ENCODE data around the gene CCNJ.
"Not testable (repeated sequence)": the region's sequence is repeated elsewhere in the genome, so short reads cannot be mapped to it uniquely, and the experiment has no call there.

The CCNJ gene

GRCh38 chr10:96043033-96043892 lies at the start of gene CCNJ:
Gene CCNJ (plus strand): TSS chr10:96043583. CDS start chr10:96044394, 811 bp downstream.
- DNase-seq (ENCODE audit: low spot score): peak; percentile 86

DNA sequence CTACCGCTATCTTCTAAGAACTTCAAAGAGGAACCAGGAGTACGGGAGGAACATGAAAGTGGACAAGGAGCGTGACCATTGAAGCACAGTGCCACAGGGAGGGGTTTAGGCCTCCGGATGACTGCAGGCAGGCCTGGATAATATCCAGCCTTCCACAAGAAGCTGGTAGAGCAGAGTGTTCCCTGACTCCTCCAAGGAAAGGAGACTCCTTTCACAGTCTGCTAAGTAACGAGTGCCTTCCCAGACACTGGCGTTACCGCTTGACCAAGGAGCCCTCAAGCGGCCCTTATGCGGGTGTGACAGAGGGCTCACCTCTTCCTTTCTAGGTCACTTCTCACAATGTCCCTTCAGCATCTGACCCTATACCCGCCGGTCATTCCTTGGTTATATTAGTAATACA lies 49.0 kb upstream of the CCNJ start:
- not testable (repeated sequence) for DNase-seq (ENCODE audit: low spot score)

GRCh38 chr10:95998255-95998784 lies 45.1 kb upstream of the CCNJ start:
- DNase-seq (ENCODE audit: low spot score): no peak

DNA sequence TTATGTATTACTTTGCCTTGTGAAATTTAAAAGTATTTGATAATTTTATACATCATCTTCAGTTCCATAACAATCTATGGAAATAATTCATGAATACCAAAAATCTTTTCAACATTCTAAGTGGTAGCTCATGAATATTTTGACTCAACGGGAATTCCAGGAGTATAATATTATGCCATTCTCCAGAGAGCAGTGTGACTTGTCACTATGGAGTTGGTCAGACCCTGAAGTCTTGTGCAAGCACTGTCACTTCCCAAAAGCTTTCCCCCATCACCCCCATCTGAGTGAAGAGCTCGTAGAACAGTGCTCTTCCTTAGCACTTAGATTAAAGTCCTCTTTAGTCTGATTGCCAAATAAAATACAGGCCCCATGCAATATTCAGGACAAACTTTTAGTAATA lies 29.4 kb upstream of the CCNJ start:
- DNase-seq (ENCODE audit: low spot score): no peak

DNA sequence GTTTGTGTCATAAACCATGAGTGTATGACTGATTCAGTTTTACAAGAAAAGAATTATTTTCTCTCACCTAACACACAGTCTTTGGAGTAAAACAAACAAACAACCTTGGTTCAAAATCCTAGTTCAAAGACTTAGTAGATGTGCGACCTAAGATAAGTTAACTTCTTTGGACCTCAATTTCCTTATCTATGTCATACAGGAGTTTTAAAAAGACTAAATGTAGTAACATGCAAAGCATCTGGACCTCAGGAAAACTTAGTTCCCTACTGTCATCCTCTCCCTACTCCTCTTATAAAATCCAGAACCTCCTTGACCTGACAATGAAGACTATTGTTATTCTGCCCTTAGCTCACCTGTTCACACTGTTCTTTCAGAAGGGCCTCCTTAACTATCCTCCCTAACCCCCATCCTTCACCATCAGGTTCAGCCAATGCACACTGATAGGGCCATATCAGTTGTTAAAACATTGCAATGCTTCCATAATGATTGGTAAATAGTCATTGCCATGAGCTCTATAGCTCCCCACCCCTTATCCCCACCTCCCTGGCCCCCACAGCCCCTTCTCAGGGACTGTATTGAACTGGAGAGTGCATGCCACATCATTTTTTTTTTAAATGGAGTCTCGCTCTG lies 28.8 kb upstream of the CCNJ start:
- no peak for DNase-seq (ENCODE audit: low spot score)

- DNase-seq (ENCODE audit: low spot score): peak; percentile 74
These were observed 26.1 kb upstream of the CCNJ start for GRCh38 chr10:96017191-96017687.

DNA sequence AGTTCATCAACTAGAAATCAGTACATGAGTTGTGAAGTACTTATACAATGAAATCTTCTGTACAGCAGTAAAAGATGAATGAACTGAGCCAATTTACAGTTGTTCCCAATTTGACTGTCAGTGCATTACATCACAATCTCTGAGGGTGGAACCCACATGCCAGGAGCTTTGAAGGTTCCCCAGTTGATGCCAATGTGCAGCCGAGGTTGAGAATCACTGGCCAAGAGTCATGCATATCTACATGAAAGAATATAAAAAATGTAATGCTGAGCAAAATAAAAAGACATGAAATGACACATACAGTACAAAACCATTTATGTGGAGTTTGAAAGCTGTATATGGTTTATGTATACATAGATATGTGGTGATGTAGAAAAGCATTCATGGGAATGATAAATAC lies 22.1 kb upstream of the CCNJ start:
- DNase-seq (ENCODE audit: low spot score): no peak

DNA sequence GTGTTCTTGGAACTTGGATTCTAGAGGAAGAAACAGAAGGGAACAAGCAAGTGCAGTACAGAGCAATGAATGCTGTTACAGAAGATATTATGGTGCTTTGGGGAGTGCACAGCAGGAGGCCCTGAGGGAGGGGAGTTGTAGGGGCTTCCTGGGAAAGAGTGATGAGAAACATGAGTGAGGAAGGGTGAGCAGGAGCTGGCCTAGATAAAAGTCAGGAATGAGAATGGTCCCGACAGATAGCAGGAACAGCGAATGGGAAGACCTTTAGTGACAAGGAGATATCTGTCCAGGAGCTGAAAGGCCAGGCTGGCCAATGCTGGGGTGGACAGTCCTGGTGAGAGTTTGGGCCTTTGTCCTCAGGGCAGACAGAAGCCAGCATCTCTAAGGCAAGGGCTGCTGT lies 20.6 kb upstream of the CCNJ start:
- DNase-seq (ENCODE audit: low spot score): no peak

DNA sequence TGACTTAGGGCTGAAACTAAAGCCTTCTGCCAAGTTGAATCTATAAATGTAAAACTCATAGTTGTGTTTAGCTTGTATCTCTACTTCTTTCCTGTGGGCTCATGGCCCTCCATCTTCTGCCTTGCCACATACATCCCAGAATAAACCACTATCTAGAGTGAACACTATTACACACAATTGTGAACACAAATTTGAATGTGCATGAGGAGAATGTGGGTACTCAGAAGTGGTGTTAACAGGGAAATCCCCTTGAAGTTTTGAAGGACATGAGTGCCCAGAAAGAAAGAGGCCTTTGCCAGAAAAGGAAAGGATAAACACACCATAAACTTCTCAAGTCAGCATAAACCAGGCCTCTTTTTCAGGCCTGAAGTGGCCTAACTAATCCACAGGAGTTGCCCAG lies 20.2 kb upstream of the CCNJ start:
- DNase-seq (ENCODE audit: low spot score): no peak

DNA sequence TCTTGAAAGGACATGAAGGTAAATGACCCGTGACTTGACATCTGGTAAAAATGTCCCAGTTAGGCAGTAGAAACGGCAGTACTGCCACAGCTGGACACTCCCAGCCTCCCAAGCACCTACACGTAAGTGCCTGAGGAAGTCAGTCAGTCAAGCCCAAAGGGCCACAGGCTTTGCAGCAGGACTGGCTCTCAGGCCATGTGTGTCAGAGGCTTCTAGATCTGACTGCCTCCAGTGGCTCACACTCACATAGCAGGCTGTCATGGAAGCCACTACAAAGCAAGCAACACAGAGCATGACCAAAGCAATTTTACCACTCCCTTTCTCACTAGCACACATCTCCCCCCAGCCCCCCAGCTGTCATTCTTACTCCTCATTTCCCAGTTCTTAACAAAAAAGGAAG lies 17.8 kb upstream of the CCNJ start:
- peak; percentile 29 for DNase-seq (ENCODE audit: low spot score)

- no peak for DNase-seq (ENCODE audit: low spot score)
These were observed 8.8 kb upstream of the CCNJ start for GRCh38 chr10:96034625-96035024.

DNA sequence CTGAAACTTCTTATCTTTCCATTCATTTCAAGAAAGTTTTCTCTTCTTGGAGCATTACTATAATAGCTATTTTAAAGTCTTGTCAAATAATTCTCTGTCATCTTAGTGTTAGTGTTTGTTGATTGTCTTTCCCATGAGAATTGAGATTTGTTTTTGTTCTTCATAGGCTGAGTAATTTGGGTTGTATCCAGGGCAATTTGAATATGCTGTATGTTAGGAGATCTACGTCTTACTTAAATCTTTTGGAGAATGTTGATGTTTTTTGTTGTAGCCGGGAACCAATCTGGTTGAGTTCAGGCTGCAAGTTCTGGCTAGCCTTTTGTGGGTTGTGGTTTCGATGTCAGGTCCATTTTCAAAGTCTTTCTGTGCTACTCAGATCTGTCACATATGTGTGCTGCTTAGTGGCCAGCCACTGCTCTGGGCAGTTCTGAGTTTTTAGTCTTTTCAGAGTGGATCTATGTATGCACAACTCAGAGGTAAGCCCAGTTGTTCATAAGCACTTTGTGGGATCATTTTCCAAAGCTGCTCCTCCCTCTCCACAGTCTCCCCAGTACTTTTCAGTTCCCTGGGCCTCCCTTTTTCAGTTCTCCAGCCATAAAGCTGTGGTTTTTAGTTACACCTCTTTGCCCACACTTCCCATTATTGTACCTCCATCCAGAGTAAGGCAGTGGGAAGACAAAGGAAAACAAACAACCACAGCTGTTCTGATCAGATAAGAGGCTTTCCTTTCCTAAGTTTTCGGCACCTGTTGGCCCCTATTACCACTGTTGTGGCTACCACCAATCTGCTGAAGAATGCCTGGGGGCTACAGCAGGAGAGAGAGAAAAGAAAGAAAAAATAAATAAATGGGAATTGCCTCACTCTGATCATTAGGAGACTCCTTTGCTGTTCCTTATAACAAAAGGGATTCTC lies 4.7 kb upstream of the CCNJ start:
- DNase-seq (ENCODE audit: low spot score): peak; percentile 43

DNA sequence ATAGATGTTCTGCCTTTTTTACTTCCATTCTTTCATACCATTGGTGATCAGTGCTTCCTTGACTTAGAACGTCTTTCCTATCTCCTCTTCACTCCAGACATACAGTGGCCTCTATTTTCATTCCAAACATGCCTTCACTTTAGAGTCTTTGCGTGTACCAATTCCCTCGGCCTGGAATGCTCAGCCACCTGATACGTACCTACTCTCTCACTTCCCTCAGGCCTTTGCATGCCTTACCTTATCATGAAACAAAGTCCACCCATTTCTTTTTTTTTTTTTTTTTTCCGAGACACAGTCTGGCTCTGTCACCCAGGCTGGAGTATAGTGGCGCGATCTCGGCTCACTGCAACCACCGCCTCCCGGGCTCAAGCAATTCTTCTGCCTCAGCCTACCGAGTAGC lies 2.2 kb upstream of the CCNJ start:
- no peak for DNase-seq (ENCODE audit: low spot score)

DNA sequence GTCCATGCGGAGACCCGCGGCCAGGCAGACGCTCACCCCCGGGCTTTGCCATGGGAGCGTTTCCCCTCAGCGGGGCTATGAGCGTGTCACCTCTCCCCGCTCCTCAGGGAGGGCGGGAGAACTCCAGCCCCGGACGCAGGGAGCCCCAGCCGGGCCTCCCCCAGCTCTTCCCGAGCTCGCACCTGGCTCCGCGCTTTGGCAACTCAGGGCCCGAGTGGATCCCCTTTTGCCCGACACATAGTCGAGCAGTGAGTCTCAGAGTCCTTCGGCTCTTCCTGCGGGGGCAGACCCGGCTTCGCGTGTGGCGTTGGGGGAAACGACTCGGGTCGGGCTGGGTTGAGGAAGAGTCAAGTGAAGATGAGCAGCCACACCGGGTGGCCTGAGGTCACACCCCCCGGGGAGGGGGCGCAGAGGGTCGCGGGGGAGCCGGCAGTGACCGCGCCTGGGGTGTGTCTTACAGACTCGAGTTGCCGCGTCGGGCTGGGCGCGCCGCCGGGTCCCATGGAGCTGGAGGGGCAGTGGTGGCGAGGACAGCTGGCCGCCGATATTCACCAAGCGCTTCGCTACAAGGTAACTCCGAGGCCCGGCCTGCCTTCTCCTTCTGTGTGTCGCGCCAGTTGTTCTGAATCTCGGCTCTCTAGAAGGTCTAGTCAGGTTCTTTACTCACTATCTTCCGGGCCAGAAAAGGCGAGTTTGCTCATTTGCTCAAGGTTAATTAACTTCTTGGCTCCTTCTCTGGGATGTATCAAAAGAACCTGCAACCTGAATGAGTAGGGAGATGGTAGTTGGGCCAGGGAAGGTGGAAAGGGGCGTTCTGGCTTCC lies 721 bp downstream of the CCNJ start:
- DNase-seq (ENCODE audit: low spot score): peak; percentile 50

GRCh38 chr10:96044736-96045135 lies 1.4 kb downstream of the CCNJ start:
- peak; percentile 1 for DNase-seq (ENCODE audit: low spot score)

- DNase-seq (ENCODE audit: low spot score): no peak
These were observed 3.2 kb downstream of the CCNJ start for GRCh38 chr10:96046546-96046945.

DNA sequence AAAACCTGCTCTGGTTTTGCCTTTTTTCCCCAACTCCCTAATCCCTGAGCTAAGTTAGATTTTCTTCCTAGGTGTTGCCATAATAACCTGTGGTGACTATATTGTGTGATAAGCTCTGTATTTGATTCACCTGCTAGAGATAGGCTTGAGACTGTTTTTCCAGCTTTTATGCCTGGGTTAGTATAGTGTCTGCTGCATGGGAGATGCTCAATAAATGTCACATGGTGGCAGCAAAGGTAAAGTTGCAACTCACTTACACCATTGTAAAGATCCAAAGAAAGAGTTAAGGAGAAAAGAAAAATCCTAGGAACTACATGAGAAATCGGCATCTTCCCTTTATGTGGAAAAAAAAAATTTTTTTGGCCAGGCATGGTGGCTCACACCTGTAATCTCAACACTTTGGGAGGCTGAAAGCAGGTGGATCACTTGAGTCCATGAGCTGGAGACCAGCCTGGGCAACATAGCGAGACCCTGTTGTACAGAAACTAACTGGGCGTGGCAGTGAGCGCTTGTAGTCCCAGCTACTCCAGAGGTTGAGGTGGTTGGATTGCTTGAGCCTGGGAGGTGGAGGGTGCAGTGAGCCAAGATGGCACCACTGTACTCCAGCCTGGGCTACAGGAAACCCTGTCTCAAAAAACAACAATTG lies 3.7 kb downstream of the CCNJ start:
- peak; percentile 3 for DNase-seq (ENCODE audit: low spot score)

- DNase-seq (ENCODE audit: low spot score): not testable (repeated sequence)
These were observed 4.5 kb downstream of the CCNJ start for GRCh38 chr10:96047925-96048324.

DNA sequence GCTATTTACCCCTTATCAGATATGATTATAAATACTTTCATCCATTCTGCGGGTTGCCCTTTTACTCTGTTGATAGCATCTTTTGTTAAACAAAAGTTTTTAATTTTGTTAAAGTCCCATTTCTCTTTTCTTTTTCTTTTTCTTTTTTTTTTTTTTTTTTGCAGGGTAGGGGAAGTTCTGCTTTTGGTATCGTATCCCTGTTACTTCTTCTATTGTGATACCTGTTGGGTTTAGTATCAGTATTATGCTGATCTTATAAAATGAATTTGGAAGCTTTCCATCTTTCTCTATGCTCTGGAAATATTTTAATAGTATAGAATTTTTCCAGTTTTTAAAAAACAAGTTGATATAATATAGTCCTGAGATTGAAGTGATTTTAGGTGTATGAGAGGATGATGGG lies 6.0 kb downstream of the CCNJ start:
- DNase-seq (ENCODE audit: low spot score): no peak

GRCh38 chr10:96053985-96054384 lies 10.6 kb downstream of the CCNJ start:
- DNase-seq (ENCODE audit: low spot score): no peak

DNA sequence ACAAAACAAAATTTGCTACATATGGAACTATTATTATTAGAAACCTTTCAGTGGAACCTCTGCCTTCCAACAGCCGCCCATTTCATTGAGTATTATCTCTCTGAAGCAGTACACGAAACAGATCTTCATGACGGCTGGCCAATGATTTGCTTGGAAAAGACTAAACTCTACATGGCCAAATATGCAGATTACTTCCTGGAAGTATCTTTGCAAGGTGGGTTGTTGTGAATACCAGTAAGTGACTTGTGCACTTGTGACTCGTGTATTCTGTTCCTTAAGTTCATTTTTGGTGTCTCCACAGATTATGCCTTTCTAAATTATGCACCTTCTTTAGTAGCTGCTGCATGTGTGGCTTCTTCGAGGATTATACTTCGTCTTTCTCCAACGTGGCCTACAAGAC lies 13.4 kb downstream of the CCNJ start:
- DNase-seq (ENCODE audit: low spot score): no peak

Data from SW480 (cell line).